Activated CD8-positive, alpha-beta T cell treated with anti-CD3 and anti-CD28 coated beads, Interleukin-2, amount 10 ng/mL, durations not matched to agents 7 days and 5 days (primary cell): ENCODE results near the gene PTH2. TPM values are rescaled to one million over a fixed set of nuclear protein-coding genes. Genes with fewer than 3 reads are reported as not detected.
A peak's percentile ranks its signal among the peaks of the same experiment; 100 is the strongest.

Source experiments
- ATAC-seq: fragments of 150-1000 bp; cut with Tn5 transposase; one replicate; pipeline ENCODE4 v1.10.0; 2021; ENCODE audit warnings: moderate library complexity
- CTCF ChIA-PET: fragments of 350-600 bp; sonication (Branson Sonifier 250); formaldehyde crosslinking; loops from one replicate; lab custom pipeline; 2021; ENCODE audit warnings: antibody characterized with exemption; lab: Charles Lee
- POLR2A ChIA-PET: fragments of 350-600 bp; sonication (Branson Sonifier 250); formaldehyde crosslinking; loops from one replicate; lab custom pipeline; 2021; ENCODE audit warnings: antibody characterized with exemption; lab: Charles Lee
- DNase-seq: peaks from one replicate; pipeline ENCODE4 v3.0.0-alpha.2; 2020
- H3K27ac Mint-ChIP-seq: one replicate; pipeline ENCODE4 v1.8.0; 2021; ENCODE audit warnings: mild to moderate bottlenecking, mixed read lengths
- H3K27me3 Mint-ChIP-seq: one replicate; pipeline ENCODE4 v1.8.0; 2021; ENCODE audit warnings: low read depth, mixed read lengths
- H3K36me3 Mint-ChIP-seq: one replicate; pipeline ENCODE4 v1.8.0; 2021; ENCODE audit warnings: low read depth, mixed read lengths
- H3K4me1 Mint-ChIP-seq: one replicate; pipeline ENCODE4 v1.8.0; 2021; ENCODE audit warnings: low read depth, mixed read lengths
- H3K4me3 Mint-ChIP-seq: one replicate; pipeline ENCODE4 v1.8.0; 2021; ENCODE audit warnings: mild to moderate bottlenecking, mixed read lengths
- H3K9me3 Mint-ChIP-seq: one replicate; pipeline ENCODE4 v1.8.0; 2022; ENCODE audit warnings: mixed read lengths; ENCODE audit not compliant: insufficient read depth
- total RNA-seq, 2 experiments: library from RNA; stranded (reverse); gene quantifications; one replicate each; pipeline ENCODE4 v1.2.3, GENCODE V29; 2021

The PTH2 gene
- total RNA-seq, 2 experiments from 2014 or later, result not detected

- POLR2A ChIA-PET, result interaction anchor here (0.6 to 1.0 kb wide), 4 partner anchors 17 to 1863 kb away, joined by 3 to 5 read pairs (median 4); partner anchors contain the start of gene ALDH16A1
- H3K27me3 Mint-ChIP-seq, result peaks cover 4% of the 10 kb centered on the region
- CTCF ChIA-PET, result interaction anchor here (0.7 to 3.4 kb wide), 39 partner anchors 8 to 294 kb away, joined by 3 to 52 read pairs (median 5); partner anchors contain the start of genes ALDH16A1, FLT3LG, GFY and PIH1D1
- no peak overlapping the region for H3K4me3 Mint-ChIP-seq
- peak; percentile 96 for ATAC-seq
- no peaks in the 10 kb centered on the region for H3K36me3 Mint-ChIP-seq
- DNase-seq, result peak; percentile 86
- H3K4me1 Mint-ChIP-seq, result peaks cover 24% of the 10 kb centered on the region
- no peaks in the 10 kb centered on the region for H3K9me3 Mint-ChIP-seq
- peak overlapping the region; percentile 22 for H3K27ac Mint-ChIP-seq
These were observed 31.5 kb downstream of the PTH2 start for GRCh38 chr19:49391581-49392399.

GRCh38 chr19:49390929-49391359 is 32.3 kb downstream of the PTH2 start:
- H3K4me1 Mint-ChIP-seq, result peaks cover 24% of the 10 kb centered on the region
- ATAC-seq, result no peak
- ChIA-PET POLR2A (interaction anchor here (0.6 to 1.0 kb wide), 2 partner anchors 18 to 30 kb away, joined by 3 to 5 read pairs; no protein-coding TSS in a partner anchor), CTCF (interaction anchor here (0.7 to 3.4 kb wide), 39 partner anchors 8 to 293 kb away, joined by 3 to 52 read pairs (median 5); partner anchors contain the start of genes ALDH16A1, FLT3LG, GFY and PIH1D1)
- H3K27me3 Mint-ChIP-seq, result peaks cover 3% of the 10 kb centered on the region
- H3K36me3 Mint-ChIP-seq, result no peaks in the 10 kb centered on the region
- H3K4me3 Mint-ChIP-seq, result no peak overlapping the region
- H3K27ac Mint-ChIP-seq, result no peak overlapping the region
- H3K9me3 Mint-ChIP-seq, result no peaks in the 10 kb centered on the region
- no peak for DNase-seq

- Mint-ChIP-seq H3K4me3 (no peak overlapping the region), H3K9me3 (no peaks in the 10 kb centered on the region), H3K4me1 (peaks cover 24% of the 10 kb centered on the region), H3K36me3 (no peaks in the 10 kb centered on the region), H3K27me3 (peaks cover 2% of the 10 kb centered on the region), H3K27ac (no peak overlapping the region)
- ATAC-seq, result no peak
- DNase-seq, result no peak
- ChIA-PET CTCF (interaction anchor here (1.4 to 3.4 kb wide), 7 partner anchors 7 to 83 kb away, joined by 8 to 52 read pairs (median 15); partner anchors contain the start of genes FLT3LG and PTH2), POLR2A (no interaction called here)
These were observed 32.9 kb downstream of the PTH2 start for GRCh38 chr19:49390131-49390928.

- no peaks in the 10 kb centered on the region for H3K9me3 Mint-ChIP-seq
- H3K4me1 Mint-ChIP-seq, result peaks cover 24% of the 10 kb centered on the region
- H3K27ac Mint-ChIP-seq, result no peak overlapping the region
- no peaks in the 10 kb centered on the region for H3K36me3 Mint-ChIP-seq
- ATAC-seq, result no peak
- no peak for DNase-seq
- POLR2A ChIA-PET, result no interaction called here
- peaks cover 2% of the 10 kb centered on the region for H3K27me3 Mint-ChIP-seq
- H3K4me3 Mint-ChIP-seq, result no peak overlapping the region
- CTCF ChIA-PET, result interaction anchor here (3.4 kb wide), 1 partner anchor 80 kb away, joined by 51 read pairs; no protein-coding TSS in a partner anchor
These were observed 33.8 kb downstream of the PTH2 start for GRCh38 chr19:49389406-49389805.

- peaks cover 5% of the 10 kb centered on the region for H3K27me3 Mint-ChIP-seq
These were observed 35.3 kb downstream of the PTH2 start, which contains the start of gene KASH5 for GRCh38 chr19:49387936-49388372. TSS of gene KASH5 (plus strand) at chr19:49388249. CDS start at chr19:49390884, 2,635 bp downstream.

GRCh38 chr19:49383599-49383998 is 39.6 kb downstream of the PTH2 start:
- ChIA-PET POLR2A (no interaction called here), CTCF (interaction anchor here (0.8 to 1.8 kb wide), 2 partner anchors 8 to 56 kb away, joined by 3 to 9 read pairs; no protein-coding TSS in a partner anchor)

More at GRCh38 chr19:49387936-49388372, 35.3 kb downstream of the PTH2 start, which contains the start of gene KASH5:
- ATAC-seq (peak; percentile 31), DNase-seq (peak; percentile 80)
- H3K36me3 Mint-ChIP-seq, result no peaks in the 10 kb centered on the region
- H3K4me1 Mint-ChIP-seq, result peaks cover 24% of the 10 kb centered on the region
- POLR2A ChIA-PET, result no interaction called here
- H3K9me3 Mint-ChIP-seq, result no peaks in the 10 kb centered on the region
- peak within 1 kb of the TSS; percentile 72 for H3K27ac Mint-ChIP-seq
- CTCF ChIA-PET, result no interaction called here
- no peak within 1 kb of the TSS for H3K4me3 Mint-ChIP-seq

GRCh38 chr19:49382639-49383038 is 40.6 kb downstream of the PTH2 start:
- CTCF ChIA-PET, result interaction anchor here (1.8 kb wide), 1 partner anchor 9 kb away, joined by 9 read pairs; no protein-coding TSS in a partner anchor
- Mint-ChIP-seq H3K27me3 (peaks cover 5% of the 10 kb centered on the region), H3K36me3 (no peaks in the 10 kb centered on the region), H3K4me3 (no peak overlapping the region), H3K4me1 (peaks cover 2% of the 10 kb centered on the region), H3K27ac (no peak overlapping the region), H3K9me3 (peaks cover 9% of the 10 kb centered on the region)
- POLR2A ChIA-PET, result no interaction called here
- ATAC-seq (no peak), DNase-seq (no peak)

More at GRCh38 chr19:49383599-49383998, 39.6 kb downstream of the PTH2 start:
- Mint-ChIP-seq H3K4me1 (peaks cover 5% of the 10 kb centered on the region), H3K4me3 (no peak overlapping the region), H3K27ac (no peak overlapping the region), H3K36me3 (no peaks in the 10 kb centered on the region), H3K27me3 (peaks cover 5% of the 10 kb centered on the region), H3K9me3 (peaks cover 9% of the 10 kb centered on the region)
- DNase-seq (no peak), ATAC-seq (no peak)

GRCh38 chr19:49380391-49380790 is 42.9 kb downstream of the PTH2 start:
- Mint-ChIP-seq H3K4me1 (no peaks in the 10 kb centered on the region), H3K27me3 (peaks cover 8% of the 10 kb centered on the region), H3K4me3 (no peak overlapping the region), H3K9me3 (peaks cover 9% of the 10 kb centered on the region), H3K27ac (no peak overlapping the region), H3K36me3 (no peaks in the 10 kb centered on the region)
- POLR2A ChIA-PET, result no interaction called here
- ATAC-seq, result no peak
- CTCF ChIA-PET, result interaction anchor here (1.6 to 1.7 kb wide), 2 partner anchors 11 to 166 kb away, joined by 3 to 5 read pairs; no protein-coding TSS in a partner anchor
- no peak for DNase-seq

GRCh38 chr19:49378512-49378911 is 44.7 kb downstream of the PTH2 start:
- ChIA-PET CTCF (no interaction called here), POLR2A (no interaction called here)
- H3K4me1 Mint-ChIP-seq, result no peaks in the 10 kb centered on the region
- DNase-seq (no peak), ATAC-seq (no peak)
- H3K36me3 Mint-ChIP-seq, result no peaks in the 10 kb centered on the region
- no peak overlapping the region for H3K4me3 Mint-ChIP-seq
- H3K9me3 Mint-ChIP-seq, result peaks cover 9% of the 10 kb centered on the region
- H3K27me3 Mint-ChIP-seq, result peaks cover 5% of the 10 kb centered on the region
- H3K27ac Mint-ChIP-seq, result no peak overlapping the region

- H3K9me3 Mint-ChIP-seq, result peaks cover 4% of the 10 kb centered on the region
- ChIA-PET POLR2A (no interaction called here), CTCF (interaction anchor here (0.6 to 1.5 kb wide), 3 partner anchors 16 to 201 kb away, joined by 3 read pairs; no protein-coding TSS in a partner anchor)
- no peak overlapping the region for H3K4me3 Mint-ChIP-seq
- no peak overlapping the region for H3K27ac Mint-ChIP-seq
- H3K36me3 Mint-ChIP-seq, result no peaks in the 10 kb centered on the region
- ATAC-seq, result no peak
- DNase-seq, result no peak
- H3K4me1 Mint-ChIP-seq, result no peaks in the 10 kb centered on the region
- peaks cover 8% of the 10 kb centered on the region for H3K27me3 Mint-ChIP-seq
These were observed 48.4 kb downstream of the PTH2 start for GRCh38 chr19:49374665-49375434.
